ENCODE results near the gene FTO. TPM values are rescaled to one million over a fixed set of nuclear protein-coding genes. Genes with fewer than 3 reads are reported as not detected.
"Not testable (repeated sequence)": the region's sequence is repeated elsewhere in the genome, so short reads cannot be mapped to it uniquely, and the experiment has no call there.

Gene FTO
- total RNA-seq, 1 experiment from 2014 or later: 43.0 TPM

DNA sequence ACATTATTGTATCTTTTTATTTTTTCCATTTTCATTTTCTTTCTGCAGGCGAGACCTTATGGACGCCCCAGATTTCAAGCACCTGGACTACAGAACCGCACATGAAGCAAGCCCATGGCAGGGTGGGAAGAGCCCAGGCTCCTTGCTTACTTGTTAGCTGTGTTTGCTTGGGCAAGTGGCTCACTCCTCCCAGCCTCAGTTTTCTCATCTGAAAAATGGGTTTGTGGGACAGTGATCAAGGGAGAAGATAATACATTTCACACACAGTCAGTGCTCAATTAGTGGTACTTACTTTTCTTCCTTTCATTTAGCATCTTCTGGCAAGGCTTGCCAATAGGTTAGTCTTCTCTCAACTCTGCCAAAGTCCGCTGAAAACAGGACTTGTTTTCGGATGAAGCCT is 465.2 kb downstream of the FTO start:
- in situ Hi-C loops (cut with HindIII; ENCODE audit: low sequenced_read_pairs): no loop called here
- DNase-seq (ENCODE audit: low spot score): no peak

DNA sequence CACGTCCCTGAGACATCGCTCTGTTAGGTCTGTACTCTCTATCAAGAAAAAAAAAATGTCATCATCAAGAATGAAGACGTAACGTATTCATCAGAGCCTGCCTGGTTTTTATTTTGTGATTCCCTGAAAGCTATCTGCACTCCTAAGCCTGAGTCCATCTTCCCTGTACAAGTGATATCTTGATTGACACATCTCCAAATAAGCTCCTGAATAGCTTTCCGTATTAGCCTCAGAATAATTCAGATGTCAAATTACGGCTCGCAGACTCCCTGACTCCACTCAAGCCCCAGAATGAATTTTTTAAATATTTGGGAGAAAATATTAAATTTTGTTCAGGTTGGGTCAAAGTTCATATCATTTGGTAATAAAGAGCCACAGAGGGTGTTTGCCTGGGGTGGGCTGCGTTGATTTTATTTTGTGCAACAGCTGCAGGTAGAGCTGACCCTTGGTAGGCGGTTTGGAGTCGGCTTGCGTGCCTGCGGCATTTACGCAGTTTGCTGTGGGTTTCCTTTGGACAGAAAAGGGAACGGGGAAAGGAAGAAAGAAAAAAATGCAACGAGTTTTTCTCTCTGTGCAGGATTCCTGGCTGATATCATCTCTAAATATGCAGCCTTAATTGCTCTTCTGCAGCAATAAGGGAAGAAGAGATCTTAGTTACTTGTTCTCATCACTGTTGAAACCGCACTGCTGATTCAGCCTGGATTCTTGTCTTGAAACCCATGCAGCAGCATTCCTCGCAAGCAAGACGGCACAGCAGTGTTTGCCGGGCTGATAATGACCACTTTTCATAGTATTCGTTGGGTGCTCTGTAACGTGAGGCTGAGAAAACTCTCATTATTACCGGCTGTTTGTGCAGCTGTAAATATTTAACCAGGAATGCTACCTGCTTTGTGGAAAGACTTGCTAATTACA is 467.9 kb downstream of the FTO start:
- in situ Hi-C loops (cut with HindIII; ENCODE audit: low sequenced_read_pairs): no loop called here
- no peak for DNase-seq (ENCODE audit: low spot score)

DNA sequence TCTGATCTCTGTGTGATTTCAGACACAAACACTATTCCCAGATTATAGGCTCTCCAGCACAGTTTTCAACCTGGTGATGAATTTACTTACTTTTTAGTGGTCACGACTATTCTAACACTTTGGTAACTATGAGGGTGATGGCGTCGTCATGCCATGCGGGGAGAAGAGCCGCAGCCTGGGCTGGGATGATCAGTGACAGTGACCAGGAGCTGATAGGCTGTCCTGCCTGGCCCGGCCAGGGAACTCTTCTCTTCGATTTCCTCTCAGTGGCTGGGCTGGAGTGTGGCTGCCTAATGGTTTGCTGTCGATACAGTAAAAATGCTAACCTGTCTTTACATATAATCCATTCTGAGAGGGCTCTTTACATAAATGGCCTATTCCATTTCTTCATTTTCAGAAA is 469.5 kb downstream of the FTO start:
- in situ Hi-C loops (cut with HindIII; ENCODE audit: low sequenced_read_pairs): no loop called here
- no peak for DNase-seq (ENCODE audit: low spot score)

DNA sequence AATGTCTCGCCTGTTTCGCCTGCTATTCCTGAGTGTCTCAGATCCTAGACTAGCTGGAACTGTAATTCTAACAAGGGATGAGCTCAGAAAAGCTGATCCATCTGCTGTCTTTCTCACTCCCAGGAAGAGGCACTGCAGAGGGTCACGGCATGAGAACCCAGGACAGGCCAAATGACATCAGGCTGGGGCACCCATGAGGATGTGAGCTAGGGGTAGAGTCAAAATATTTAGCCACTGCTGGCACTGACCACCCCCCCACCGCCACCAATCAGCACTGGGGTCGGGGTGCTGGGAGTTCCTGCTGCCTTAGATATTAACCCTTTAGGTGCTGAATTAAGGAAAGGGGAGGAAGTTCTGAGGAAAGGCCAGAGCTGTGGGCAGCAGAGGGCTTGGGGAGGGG is 470.2 kb downstream of the FTO start:
- in situ Hi-C loops (cut with HindIII; ENCODE audit: low sequenced_read_pairs): no loop called here
- DNase-seq (ENCODE audit: low spot score): peak; percentile 11

DNA sequence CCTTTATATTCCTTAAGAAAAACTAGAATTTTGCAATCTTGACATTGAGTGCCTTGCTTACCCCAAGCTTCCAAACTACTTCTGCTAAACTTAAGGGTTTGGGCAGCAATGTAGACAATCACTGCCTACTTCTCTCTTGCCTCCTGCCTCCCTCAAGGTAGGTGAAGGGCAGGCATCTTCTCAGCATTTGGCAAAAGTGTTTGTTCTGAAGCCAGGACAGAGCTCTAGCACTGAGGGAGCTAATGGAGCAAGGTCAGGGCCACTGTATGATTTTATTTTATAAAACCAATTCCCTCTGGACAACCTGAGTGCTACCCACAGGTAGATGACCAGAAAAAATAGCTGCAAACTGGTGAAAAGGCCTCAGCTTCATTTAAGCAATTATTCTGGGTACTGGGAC is 470.8 kb downstream of the FTO start:
- in situ Hi-C loops (cut with HindIII; ENCODE audit: low sequenced_read_pairs): no loop called here
- no peak for DNase-seq (ENCODE audit: low spot score)

DNA sequence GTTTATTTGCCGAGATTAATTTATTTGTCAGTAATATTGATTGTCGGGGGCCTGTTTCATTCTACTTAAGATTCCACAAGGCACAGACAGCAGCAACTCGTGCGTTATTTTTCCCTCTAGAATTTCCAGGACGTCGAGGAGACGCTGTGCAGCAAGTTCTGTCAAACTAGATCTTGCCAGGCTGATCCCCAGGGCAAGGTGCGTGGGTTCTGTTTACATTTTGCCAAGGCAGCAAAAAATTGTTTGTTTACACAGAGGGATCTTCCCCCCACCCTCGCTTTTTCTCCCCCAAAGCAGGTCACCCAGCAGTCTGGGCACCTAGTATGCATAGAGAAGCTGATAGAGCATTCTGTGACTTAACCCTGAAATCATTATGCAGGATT is 471.2 kb downstream of the FTO start:
- no peak for DNase-seq (ENCODE audit: low spot score)
- in situ Hi-C loops (cut with HindIII; ENCODE audit: low sequenced_read_pairs): no loop called here

DNA sequence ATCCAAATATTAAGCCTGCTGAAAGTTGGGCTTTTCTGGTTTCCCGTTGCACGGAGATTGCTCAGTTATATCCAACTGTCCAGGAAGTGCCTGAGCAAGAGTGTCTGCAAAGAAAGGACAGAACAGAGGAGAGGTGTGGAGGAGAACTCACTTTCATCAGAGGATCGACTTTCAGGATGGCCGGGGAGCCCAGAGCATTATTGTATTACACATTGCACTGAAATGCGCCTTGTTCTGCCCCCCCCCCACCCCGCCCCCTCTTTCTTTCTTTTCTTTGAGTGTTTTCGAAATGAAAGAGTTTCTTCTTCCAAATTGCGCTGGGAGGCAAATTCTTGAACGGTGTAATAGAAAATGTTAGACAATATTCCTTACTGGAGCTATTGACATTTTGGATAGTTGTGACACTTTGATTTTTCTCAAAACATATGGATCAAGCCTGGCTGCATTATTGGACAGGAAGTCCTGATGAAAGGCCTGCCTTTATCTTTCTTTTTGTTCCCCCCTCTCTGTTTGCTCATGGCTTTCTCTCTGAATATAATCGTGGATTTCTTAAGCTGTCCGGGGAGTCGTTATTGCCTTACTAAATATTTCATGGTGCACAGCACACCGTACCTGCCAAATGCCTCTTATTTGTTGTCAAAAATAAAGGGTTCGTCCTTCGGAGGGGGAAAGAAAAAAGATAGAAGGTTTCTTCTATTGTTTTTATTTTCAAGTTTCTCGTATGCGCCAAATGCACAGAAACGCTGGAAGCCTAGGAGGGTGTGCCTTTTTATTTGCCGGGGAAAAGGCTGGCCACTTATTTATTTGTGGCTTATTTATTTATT is 471.8 kb downstream of the FTO start:
- no peak for DNase-seq (ENCODE audit: low spot score)
- in situ Hi-C loops (cut with HindIII; ENCODE audit: low sequenced_read_pairs): no loop called here

DNA sequence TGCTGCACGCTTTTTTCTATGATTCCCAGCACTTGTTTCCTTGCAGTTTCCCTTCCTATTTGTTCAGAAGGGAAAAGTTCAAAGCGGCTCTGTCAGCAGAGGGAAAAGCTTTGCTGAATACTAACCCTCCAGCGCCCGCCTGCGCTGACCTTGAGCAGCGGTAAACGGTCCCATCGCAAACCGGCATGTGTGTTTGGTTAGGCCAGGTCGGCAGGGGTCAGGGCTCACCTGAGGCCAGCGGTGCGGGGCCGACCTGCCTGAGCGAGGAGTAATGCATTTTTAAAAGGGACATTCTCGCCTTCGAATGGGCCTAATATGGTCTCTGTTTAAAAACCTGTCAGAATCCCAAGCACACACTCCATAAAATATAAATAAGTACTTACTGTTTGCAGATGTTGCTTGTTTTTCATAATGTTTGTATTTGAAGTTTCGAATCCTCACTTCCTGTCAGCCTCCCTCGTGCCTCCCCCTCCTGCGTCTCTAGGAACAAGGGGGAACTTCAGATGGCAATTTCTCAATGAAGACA is 472.5 kb downstream of the FTO start:
- in situ Hi-C loops (cut with HindIII; ENCODE audit: low sequenced_read_pairs): no loop called here
- peak; percentile 1 for DNase-seq (ENCODE audit: low spot score)

DNA sequence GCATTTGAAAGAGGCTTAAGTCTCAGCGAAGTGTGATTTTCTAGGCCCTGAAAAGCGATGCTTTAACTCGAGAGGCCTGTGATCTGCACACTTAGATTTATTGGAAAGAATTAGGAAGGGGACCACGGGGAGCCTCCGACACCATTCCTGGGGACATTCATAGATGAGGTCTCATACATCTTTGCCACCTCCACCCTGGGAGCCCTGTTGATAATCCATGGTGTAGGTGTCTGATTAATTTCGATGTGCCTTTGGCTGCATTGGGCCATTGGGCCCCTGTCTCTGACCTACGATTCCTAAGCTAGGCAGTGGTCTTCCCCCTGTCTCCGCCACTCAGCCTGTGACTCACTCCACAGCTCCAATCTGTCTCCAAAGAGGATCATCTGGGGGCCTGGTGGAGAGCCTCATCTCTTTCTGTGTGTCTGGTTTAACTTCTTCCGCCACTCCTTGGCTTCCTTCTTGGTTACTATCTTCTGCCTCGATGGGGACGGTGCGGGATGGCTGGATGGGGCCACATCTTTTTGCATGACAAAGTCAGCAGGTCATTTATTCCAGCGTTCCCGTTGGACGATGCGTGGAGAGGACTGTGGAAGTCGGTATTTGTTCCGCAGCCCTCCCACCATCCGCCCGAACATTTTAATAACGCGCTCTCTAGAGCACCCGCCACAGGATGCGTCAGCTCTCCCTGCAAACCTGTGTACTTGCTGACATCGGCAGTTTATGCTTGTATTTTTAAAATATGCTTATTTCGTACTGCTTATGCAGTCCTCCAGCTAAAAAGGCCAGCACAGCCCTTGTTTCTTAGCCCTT is 473.3 kb downstream of the FTO start:
- in situ Hi-C loops (cut with HindIII; ENCODE audit: low sequenced_read_pairs): no loop called here

DNA sequence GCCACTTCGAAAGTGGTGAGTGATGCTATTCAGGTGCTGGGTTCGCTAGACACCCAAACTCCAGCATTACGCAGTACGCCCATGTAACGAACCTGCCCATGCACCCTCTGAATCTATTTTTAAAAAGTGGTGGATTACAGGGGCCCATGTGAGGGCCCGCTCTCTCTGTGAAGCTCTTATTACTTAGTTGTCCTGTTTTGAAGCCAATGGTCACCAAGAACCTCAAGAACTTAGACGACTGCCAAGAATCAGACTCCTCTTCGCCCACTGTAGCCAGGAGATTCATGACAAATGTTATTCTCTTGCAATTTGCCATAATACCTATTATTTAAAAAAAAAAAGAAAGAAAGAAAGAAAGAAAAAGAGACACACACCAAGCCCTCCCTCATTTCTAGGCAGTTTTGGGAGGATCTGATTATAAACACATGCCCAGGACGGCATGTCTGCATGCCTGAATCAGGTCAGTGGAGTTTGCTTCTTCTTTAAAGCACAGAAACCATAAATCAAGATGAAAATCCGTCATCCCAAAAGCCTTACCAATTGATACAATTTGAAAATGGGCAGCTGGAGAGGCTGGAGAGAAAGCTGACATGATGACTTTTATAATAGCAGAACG is 474.0 kb downstream of the FTO start:
- DNase-seq (ENCODE audit: low spot score): no peak
- in situ Hi-C loops (cut with HindIII; ENCODE audit: low sequenced_read_pairs): no loop called here

More for the DNA sequence above, 473.3 kb downstream of the FTO start:
- no peak for DNase-seq (ENCODE audit: low spot score)

DNA sequence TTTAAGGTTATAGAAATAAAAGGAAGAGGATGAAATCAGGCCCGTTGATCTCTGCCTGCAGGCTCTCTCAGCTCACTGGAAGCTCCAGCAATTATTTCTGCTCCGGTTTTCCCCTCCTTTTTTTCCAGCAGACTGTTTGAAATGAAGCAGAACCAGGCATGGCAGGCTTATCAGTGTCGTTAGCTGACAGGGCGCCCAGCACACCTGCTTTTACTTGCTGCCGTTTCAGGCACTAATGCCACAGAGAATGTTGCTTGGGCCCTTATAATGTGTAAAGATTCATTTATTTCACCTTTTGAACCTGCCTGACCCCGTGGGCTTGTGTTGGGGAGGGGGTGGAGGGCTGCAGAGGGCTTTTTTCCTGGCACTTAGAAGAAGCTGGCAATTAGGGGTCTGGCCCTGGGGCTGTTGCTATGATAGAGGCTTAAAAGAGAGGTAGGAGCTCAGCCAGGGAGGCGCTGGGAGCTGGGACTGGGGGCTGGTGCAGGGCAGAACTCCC is 474.6 kb downstream of the FTO start:
- in situ Hi-C loops (cut with HindIII; ENCODE audit: low sequenced_read_pairs): no loop called here

DNA sequence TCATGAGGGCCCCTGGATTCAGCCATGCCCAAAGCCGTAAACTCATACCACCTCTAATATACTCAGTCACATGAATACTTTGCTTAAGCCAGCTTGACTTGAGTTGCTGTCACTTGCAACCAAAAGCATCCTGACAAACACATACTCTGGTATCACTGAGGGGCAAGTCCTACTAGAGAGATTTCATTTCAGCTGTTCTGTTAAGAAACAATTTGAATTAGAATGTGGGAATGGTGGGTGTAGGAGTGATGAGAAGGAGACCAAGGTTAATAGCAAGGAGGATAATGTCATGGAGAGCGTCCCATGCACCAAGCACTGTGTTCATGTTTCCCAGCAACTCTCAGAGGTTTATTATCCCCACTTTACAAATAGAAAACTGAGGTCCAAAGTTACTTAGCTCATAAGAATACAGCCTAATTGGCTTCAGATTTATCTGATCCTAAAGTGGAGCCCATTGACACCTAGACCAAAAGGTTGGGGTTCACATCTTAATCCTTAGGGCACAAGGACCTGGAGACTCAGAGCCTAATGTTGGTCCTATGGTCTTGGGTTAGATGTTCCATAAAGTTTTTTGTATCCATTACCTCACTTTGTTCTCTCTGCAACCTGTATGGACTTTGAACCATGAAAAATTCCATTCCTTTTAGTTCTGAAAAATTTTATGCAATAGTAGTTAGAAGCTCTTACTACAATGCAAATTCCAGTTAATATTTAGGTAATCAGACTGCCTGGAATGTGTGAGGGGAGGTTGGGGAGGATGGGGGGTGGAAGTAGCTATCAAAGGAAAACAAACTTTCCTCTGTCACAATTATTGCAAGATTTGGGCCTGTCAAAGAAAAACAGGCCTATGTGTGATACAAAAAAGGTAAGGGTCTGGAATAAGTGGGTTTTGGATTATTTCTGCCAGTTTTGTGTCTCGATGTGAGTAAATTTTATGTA is 476.7 kb downstream of the FTO start:
- no peak for DNase-seq (ENCODE audit: low spot score)
- in situ Hi-C loops (cut with HindIII; ENCODE audit: low sequenced_read_pairs): no loop called here

More for the DNA sequence above, 474.6 kb downstream of the FTO start:
- DNase-seq (ENCODE audit: low spot score): no peak

DNA sequence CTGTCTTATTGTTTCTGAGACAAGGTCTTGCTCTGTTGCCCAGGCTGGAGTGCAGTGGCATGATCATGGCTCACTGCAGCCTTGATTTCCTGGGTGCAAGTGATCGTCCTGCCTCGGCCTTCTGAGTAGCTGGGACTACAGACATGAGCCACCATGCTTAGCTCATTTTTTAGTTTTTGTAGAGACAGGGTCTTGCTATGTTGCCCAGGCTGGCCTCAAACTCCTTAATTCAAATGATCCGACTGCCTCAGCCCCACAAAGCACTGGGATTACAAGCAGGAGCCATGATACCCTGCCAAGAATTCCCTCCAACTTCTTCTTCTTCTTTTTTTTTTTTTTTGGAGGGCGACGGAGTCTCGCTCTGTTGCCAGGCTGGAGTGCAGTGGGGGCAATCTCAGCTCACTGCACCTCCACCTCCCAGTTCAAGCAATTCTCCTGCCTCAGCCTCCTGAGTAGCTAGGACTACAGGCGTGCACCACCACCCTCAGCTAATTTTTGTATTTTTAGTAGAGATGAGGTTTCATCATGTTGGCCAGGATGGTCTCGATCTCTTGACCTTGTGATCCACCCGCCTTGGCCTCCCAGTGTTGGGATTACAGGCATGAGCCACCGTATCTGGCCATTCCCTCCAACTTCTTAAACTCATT is 477.9 kb downstream of the FTO start:
- DNase-seq (ENCODE audit: low spot score); in situ Hi-C loops (cut with HindIII; ENCODE audit: low sequenced_read_pairs): not testable (repeated sequence)

DNA sequence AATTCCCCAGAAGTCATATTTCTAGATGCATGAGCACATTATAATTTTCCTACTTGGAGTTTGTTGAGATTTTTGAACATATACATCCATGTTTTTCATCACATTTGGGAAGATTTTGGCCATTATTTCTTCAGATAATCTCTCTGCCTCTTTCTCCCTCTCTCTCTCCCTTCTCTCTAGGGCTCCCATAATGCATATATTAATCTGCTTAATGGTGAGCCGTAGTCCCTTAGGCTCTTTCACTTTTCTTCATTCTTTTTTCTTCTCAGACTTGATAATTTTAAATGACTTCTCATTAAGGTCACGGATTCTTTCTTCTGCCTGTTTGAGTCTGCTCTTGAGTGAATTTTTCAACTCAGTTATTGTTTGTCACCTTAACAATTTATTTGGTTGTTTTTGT is 481.1 kb downstream of the FTO start:
- in situ Hi-C loops (cut with HindIII; ENCODE audit: low sequenced_read_pairs): no loop called here

DNA sequence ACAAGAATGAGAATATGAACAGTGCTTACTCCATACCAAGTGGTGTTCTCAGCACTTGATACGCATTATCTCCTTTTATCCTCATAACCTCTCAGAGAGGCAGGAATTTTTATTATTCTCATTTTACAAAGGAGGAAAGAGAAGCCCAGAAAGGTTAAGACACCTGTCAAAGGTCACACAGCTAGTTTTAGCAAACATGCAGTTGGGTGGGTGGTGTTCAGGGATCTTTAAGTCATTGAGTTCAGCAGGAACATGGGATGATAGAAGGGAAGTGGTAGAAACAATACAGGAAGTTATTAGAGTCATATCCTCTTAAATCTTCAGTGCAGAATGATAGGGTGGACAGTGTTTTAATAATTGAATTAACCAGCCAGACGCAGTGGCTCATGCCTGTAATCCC is 487.2 kb downstream of the FTO start:
- no peak for DNase-seq (ENCODE audit: low spot score)
- in situ Hi-C loops (cut with HindIII; ENCODE audit: low sequenced_read_pairs): no loop called here

More for the DNA sequence above, 481.1 kb downstream of the FTO start:
- no peak for DNase-seq (ENCODE audit: low spot score)

DNA sequence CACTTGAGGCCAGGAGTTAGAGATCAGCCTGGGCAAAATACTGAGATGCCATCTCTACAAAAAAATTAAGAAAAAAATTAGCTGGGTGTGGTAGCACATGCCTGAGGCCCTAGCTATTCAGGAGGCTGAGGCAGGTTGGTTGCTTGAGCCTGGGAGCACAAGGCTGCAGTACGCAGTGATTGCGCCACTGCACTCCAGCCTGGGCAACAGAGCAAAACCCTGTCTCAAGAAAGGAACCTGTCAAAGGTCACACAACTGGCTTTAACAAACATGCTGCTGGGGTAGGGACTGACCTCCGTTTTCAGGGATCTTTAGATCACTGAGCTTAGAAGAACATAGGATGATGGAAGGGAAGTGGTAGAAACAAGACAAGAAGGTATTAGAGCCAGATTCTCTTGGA is 487.6 kb downstream of the FTO start:
- in situ Hi-C loops (cut with HindIII; ENCODE audit: low sequenced_read_pairs): no loop called here
- no peak for DNase-seq (ENCODE audit: low spot score)

DNA sequence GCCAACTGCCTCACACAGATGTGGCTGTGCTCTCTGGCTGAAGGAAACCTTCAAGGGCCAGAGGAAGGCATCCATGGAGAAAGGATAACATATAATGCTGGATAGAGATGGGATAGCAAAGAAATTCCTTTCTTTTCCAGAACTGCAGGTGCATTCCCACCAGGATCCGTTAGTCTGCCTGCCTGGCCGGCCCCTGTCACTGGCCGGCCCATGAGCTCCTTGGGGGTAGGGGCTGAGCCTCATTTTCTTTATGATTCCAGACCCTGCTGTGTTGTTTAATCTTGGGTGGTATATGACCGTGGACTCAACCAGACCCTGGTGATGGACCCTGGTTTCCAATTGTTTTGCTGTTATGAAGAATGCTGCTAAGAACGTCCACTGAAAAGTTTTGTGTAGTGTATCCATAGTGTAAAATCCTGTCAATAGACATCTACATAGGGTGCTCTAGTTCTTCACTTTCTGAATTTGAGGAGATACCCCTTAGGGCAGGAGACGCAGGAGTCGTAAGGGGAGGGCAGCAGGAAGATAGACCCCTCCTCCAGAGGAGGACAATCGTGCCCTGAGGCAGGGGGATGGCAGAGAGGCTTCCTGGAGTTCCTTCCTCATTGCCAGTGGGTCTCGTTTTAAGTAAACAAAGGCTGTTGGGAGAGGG is 489.2 kb downstream of the FTO start:
- in situ Hi-C loops (cut with HindIII; ENCODE audit: low sequenced_read_pairs): no loop called here
- DNase-seq (ENCODE audit: low spot score): no peak
